NCI-H1436 (cell line): ENCODE measurements around the gene ZC3H7B.

ENCODE experiments used
- DNase-seq: peaks from one replicate; lab custom pipeline; 2025; lab: John Stamatoyannopoulos, UW

Gene ZC3H7B

GRCh38 chr22:41332217-41332939, 31.1 kb downstream of the ZC3H7B start:
- DNase-seq = no peak

GRCh38 chr22:41333806-41334205, 32.5 kb downstream of the ZC3H7B start:
- DNase-seq = no peak

GRCh38 chr22:41334215-41334614, 32.9 kb downstream of the ZC3H7B start:
- DNase-seq = no peak

GRCh38 chr22:41334951-41335635, 33.8 kb downstream of the ZC3H7B start:
- no peak for DNase-seq

- no peak for DNase-seq
Measured at GRCh38 chr22:41338614-41339212, 37.4 kb downstream of the ZC3H7B start.

GRCh38 chr22:41339823-41340222, 38.5 kb downstream of the ZC3H7B start:
- DNase-seq = no peak

GRCh38 chr22:41340357-41340756, 39.0 kb downstream of the ZC3H7B start:
- DNase-seq = no peak

- no peak for DNase-seq
Measured at GRCh38 chr22:41341012-41341411, 39.7 kb downstream of the ZC3H7B start.

- no peak for DNase-seq
Measured at GRCh38 chr22:41341990-41342389, 40.7 kb downstream of the ZC3H7B start.

GRCh38 chr22:41343300-41343699, 42.0 kb downstream of the ZC3H7B start:
- DNase-seq = no peak

GRCh38 chr22:41343717-41344116, 42.4 kb downstream of the ZC3H7B start:
- DNase-seq = no peak

- DNase-seq = no peak
Measured at GRCh38 chr22:41344189-41344788, 43.0 kb downstream of the ZC3H7B start.

GRCh38 chr22:41345807-41346335, 44.5 kb downstream of the ZC3H7B start:
- no peak for DNase-seq

- DNase-seq = no peak
Measured at GRCh38 chr22:41347066-41347859, 45.9 kb downstream of the ZC3H7B start.

- no peak for DNase-seq
Measured at GRCh38 chr22:41348964-41349484, 47.7 kb downstream of the ZC3H7B start.

GRCh38 chr22:41350087-41350486, 48.8 kb downstream of the ZC3H7B start:
- DNase-seq = no peak

GRCh38 chr22:41351011-41351410, 49.7 kb downstream of the ZC3H7B start:
- DNase-seq = no peak

- no peak for DNase-seq
Measured at GRCh38 chr22:41352058-41352457, 50.7 kb downstream of the ZC3H7B start.

- DNase-seq = no peak
Measured at GRCh38 chr22:41353862-41354575, 52.7 kb downstream of the ZC3H7B start.

- no peak for DNase-seq
Measured at GRCh38 chr22:41354979-41355378, 53.7 kb downstream of the ZC3H7B start.

- no peak for DNase-seq
Measured at GRCh38 chr22:41355895-41356294, 54.6 kb downstream of the ZC3H7B start.
